Fibroblast of lung (primary cell): ENCODE measurements around the gene SNRNP200. TPM values are rescaled to one million over a fixed set of nuclear protein-coding genes. Genes with fewer than 3 reads are reported as not detected.

Experiments used
- DNase-seq, 2 donors: peaks; one replicate each; pipeline versions ENCODE4 v3.0.0 to v3.0.0-alpha.2; 2010; ENCODE audit warnings: low read depth in 2 of 2
- H2AFZ ChIP-seq: 2 replicates; pipeline ENCODE4 v1.5.1; 2012; ENCODE audit warnings: low read length, control low read depth, inconsistent platforms
- H3K27ac ChIP-seq: 2 replicates; pipeline ENCODE4 v1.5.1; 2011; ENCODE audit warnings: low read length, control low read depth; ENCODE audit not compliant: insufficient read depth
- H3K27me3 ChIP-seq: 2 replicates; pipeline ENCODE4 v1.5.1; 2011; ENCODE audit warnings: mild to moderate bottlenecking, low read length; ENCODE audit not compliant: control insufficient read depth, insufficient read depth
- H3K36me3 ChIP-seq: 2 replicates; pipeline ENCODE4 v1.5.1; 2011; ENCODE audit warnings: low read length; ENCODE audit not compliant: control insufficient read depth, insufficient read depth
- H3K4me1 ChIP-seq: 2 replicates; pipeline ENCODE4 v1.5.1; 2011; ENCODE audit warnings: low read length; ENCODE audit not compliant: control insufficient read depth, insufficient read depth; ENCODE audit errors: extremely low read depth
- H3K4me2 ChIP-seq: 2 replicates; pipeline ENCODE4 v1.5.1; 2011; ENCODE audit warnings: low read length, control low read depth; ENCODE audit not compliant: insufficient read depth; ENCODE audit errors: extremely low read depth
- H3K4me3 ChIP-seq, 4 experiments: fragments of 200-600 bp in 1 of 4; sonication (generic) in 1 of 4; replicated peaks in 1 of 4; 2 replicates each; pipeline ENCODE4 v1.5.1; 2011 to 2016; ENCODE audit warnings: low read length in 4 of 4, low read depth in 3 of 4, mild to moderate bottlenecking in 3 of 4, control low read depth in 2 of 4, inconsistent platforms in 1 of 4, mixed read lengths in 1 of 4; ENCODE audit not compliant: insufficient read depth in 1 of 4; ENCODE audit errors: control extremely low read depth in 1 of 4
- H3K79me2 ChIP-seq: 2 replicates; pipeline ENCODE4 v1.5.1; 2012; ENCODE audit warnings: mild to moderate bottlenecking, low read length, inconsistent platforms; ENCODE audit not compliant: control insufficient read depth, insufficient read depth
- H3K9ac ChIP-seq: 2 replicates; pipeline ENCODE4 v1.5.1; 2011; ENCODE audit warnings: mild to moderate bottlenecking, low read length, control low read depth; ENCODE audit not compliant: insufficient read depth
- H3K9me3 ChIP-seq: 2 replicates; pipeline ENCODE4 v1.5.1; 2012; ENCODE audit warnings: low read depth, low read length; ENCODE audit not compliant: control insufficient read depth, insufficient read depth
- H4K20me1 ChIP-seq: 2 replicates; pipeline ENCODE4 v1.5.1; 2011; ENCODE audit warnings: low read length; ENCODE audit not compliant: control insufficient read depth, insufficient read depth; ENCODE audit errors: extremely low read depth
- CTCF ChIP-seq, 2 donors: IDR thresholded peaks in 1 of 2; conservative IDR thresholded peaks in 1 of 2; 1 replicate in 1 of 2; 2 replicates in 1 of 2; pipeline ENCODE4 v1.5.1; 2011 to 2012; ENCODE audit warnings: low read length in 2 of 2, control low read depth in 1 of 2, inconsistent platforms in 1 of 2, low read depth in 1 of 2, mild to moderate bottlenecking in 1 of 2
- EZH2 ChIP-seq: IDR thresholded peaks from 2 replicates; pipeline ENCODE4 v1.5.1; 2012; ENCODE audit warnings: low read length, control low read depth, mild to moderate bottlenecking; ENCODE audit errors: missing control alignments
- polyA plus RNA-seq, 2 donors: library from polyadenylated mRNA; depleted of rRNA in 1 of 2; stranded (reverse) in 1 of 2; unstranded in 1 of 2; fragments of >200 nt; gene quantifications; 2 replicates each; pipeline ENCODE4 v1.2.1, GENCODE V29; 2011 to 2012; ENCODE audit warnings: missing spikeins in 1 of 2
- total RNA-seq: library from RNA; depleted of rRNA; stranded (reverse); fragments of >200 nt; gene quantifications from 2 replicates; pipeline ENCODE4 v1.2.1, GENCODE V29; 2014

The SNRNP200 gene
- total and polyA plus RNA-seq, 2 donors (not counting 1 experiment from before 2014, with no cell fraction given), result 49.4 to 65.0 TPM

- DNase-seq, result no peak
Measured at GRCh38 chr2:96319396-96319795, 14.1 kb upstream of the SNRNP200 start.

GRCh38 chr2:96318723-96319122 lies 13.4 kb upstream of the SNRNP200 start:
- H3K4me3 ChIP-seq, result no peak overlapping the region
- H3K27ac ChIP-seq, result no peak overlapping the region
- no peak for TF ChIP-seq EZH2
- no peak for TF ChIP-seq CTCF (conservative IDR thresholded peaks at IDR 0.05 in 1 of 2, IDR thresholded peaks at IDR 0.05 in 1 of 2; ENCODE audit: low read depth in 1 of 2, low read length in 2 of 2)
- H3K9ac ChIP-seq, result no peak overlapping the region
- H3K27me3 ChIP-seq, result no peaks in the 10 kb centered on the region
- H2AFZ ChIP-seq, result no peak overlapping the region
- H3K79me2 ChIP-seq, result no peaks in the 10 kb centered on the region
- peaks cover 17% of the 10 kb centered on the region for H3K4me1 ChIP-seq
- no peak for DNase-seq
- no peaks in the 10 kb centered on the region for H4K20me1 ChIP-seq
- no peaks in the 10 kb centered on the region for H3K9me3 ChIP-seq
- H3K4me2 ChIP-seq, result no peak overlapping the region
- H3K36me3 ChIP-seq, result no peaks in the 10 kb centered on the region

More at GRCh38 chr2:96319396-96319795, 14.1 kb upstream of the SNRNP200 start:
- Histone ChIP-seq H3K4me2 (no peak overlapping the region), H3K27ac (no peak overlapping the region), H4K20me1 (no peaks in the 10 kb centered on the region), H3K27me3 (no peaks in the 10 kb centered on the region), H3K9me3 (no peaks in the 10 kb centered on the region), H3K36me3 (no peaks in the 10 kb centered on the region), H3K4me1 (peaks cover 17% of the 10 kb centered on the region), H3K79me2 (no peaks in the 10 kb centered on the region), H3K4me3 (no peak overlapping the region), H2AFZ (no peak overlapping the region), H3K9ac (no peak overlapping the region)
- TF ChIP-seq EZH2 (no peak), CTCF (conservative IDR thresholded peaks at IDR 0.05 in 1 of 2, IDR thresholded peaks at IDR 0.05 in 1 of 2; ENCODE audit: low read depth in 1 of 2, low read length in 2 of 2) (no peak)

- Histone ChIP-seq H3K9me3 (no peaks in the 10 kb centered on the region), H4K20me1 (no peaks in the 10 kb centered on the region), H3K27me3 (no peaks in the 10 kb centered on the region), H3K4me3 (no peak overlapping the region), H3K4me2 (no peak overlapping the region), H3K36me3 (no peaks in the 10 kb centered on the region), H3K79me2 (no peaks in the 10 kb centered on the region), H3K4me1 (peaks cover 17% of the 10 kb centered on the region), H2AFZ (no peak overlapping the region), H3K9ac (no peak overlapping the region), H3K27ac (no peak overlapping the region)
- TF ChIP-seq EZH2 (no peak), CTCF (conservative IDR thresholded peaks at IDR 0.05 in 1 of 2, IDR thresholded peaks at IDR 0.05 in 1 of 2; ENCODE audit: low read depth in 1 of 2, low read length in 2 of 2) (no peak)
- no peak for DNase-seq
Measured at GRCh38 chr2:96317584-96317997, 12.2 kb upstream of the SNRNP200 start.
